Liver (tissue), 9 donors: ENCODE results near the gene SURF6. TPM values are rescaled to one million over a fixed set of nuclear protein-coding genes. Genes with fewer than 3 reads are reported as not detected.

Source experiments
- DNase-seq: peaks from one replicate; pipeline ENCODE4 v3.0.0-alpha.2; 2017; ENCODE audit warnings: low spot score
- H3K27ac ChIP-seq, 2 donors: one replicate each; pipeline ENCODE4 v1.7.0; 2013; ENCODE audit warnings: inconsistent platforms in 2 of 2, low read length in 2 of 2, control low read depth in 1 of 2, low read depth in 1 of 2, mild to moderate bottlenecking in 1 of 2
- H3K27me3 ChIP-seq, 4 donors: one replicate each; pipeline versions ENCODE4 v1.6.1 to v1.7.0; 2013; ENCODE audit warnings: low read length in 3 of 4, inconsistent platforms in 1 of 4, mild to moderate bottlenecking in 1 of 4, moderate library complexity in 1 of 4; ENCODE audit not compliant: control insufficient read depth in 4 of 4, insufficient read depth in 4 of 4
- H3K36me3 ChIP-seq, 4 donors: one replicate each; pipeline versions ENCODE4 v1.6.1 to v1.7.0; 2013; ENCODE audit warnings: low read length in 3 of 4, mild to moderate bottlenecking in 3 of 4, low read depth in 1 of 4, moderate library complexity in 1 of 4; ENCODE audit not compliant: control insufficient read depth in 4 of 4, insufficient read depth in 3 of 4
- H3K4me1 ChIP-seq, 4 donors: one replicate each; pipeline versions ENCODE4 v1.6.1 to v1.7.0; 2013; ENCODE audit warnings: low read length in 3 of 4, mild to moderate bottlenecking in 3 of 4, moderate library complexity in 1 of 4; ENCODE audit not compliant: control insufficient read depth in 4 of 4, insufficient read depth in 4 of 4
- H3K4me3 ChIP-seq, 3 donors: one replicate each; pipeline versions ENCODE4 v1.6.1 to v1.7.0; 2013; ENCODE audit warnings: low read length in 3 of 3, control low read depth in 1 of 3, low read depth in 1 of 3, mild to moderate bottlenecking in 1 of 3
- H3K9ac ChIP-seq, 2 donors: one replicate each; pipeline ENCODE4 v1.7.0; 2013; ENCODE audit warnings: low read length in 2 of 2, mild to moderate bottlenecking in 2 of 2, moderate library complexity in 2 of 2, control low read depth in 1 of 2, low read depth in 1 of 2
- H3K9me3 ChIP-seq, 4 donors: one replicate each; pipeline versions ENCODE4 v1.6.1 to v1.7.0; 2013; ENCODE audit warnings: low read length in 3 of 4; ENCODE audit not compliant: control insufficient read depth in 4 of 4
- CTCF ChIP-seq: fragments of 150-350 bp; IDR thresholded peaks from 2 replicates; pipeline ENCODE4 v1.5.1; 2017; ENCODE audit warnings: improper control_type of control experiment, low read depth, low read length; ENCODE audit not compliant: missing input control
- EGR1 ChIP-seq, 2 donors: IDR thresholded peaks; 2 replicates each; pipeline ENCODE4 v1.6.1; 2016 to 2018; ENCODE audit warnings: antibody characterized with exemption in 2 of 2, low read depth in 2 of 2
- FOXA1 ChIP-seq: IDR thresholded peaks from 2 replicates; pipeline ENCODE4 v1.6.1; 2016; ENCODE audit warnings: antibody characterized with exemption
- FOXA2 ChIP-seq: IDR thresholded peaks from 2 replicates; pipeline ENCODE4 v1.6.1; 2016; ENCODE audit warnings: antibody characterized with exemption
- GABPA ChIP-seq, 2 donors: IDR thresholded peaks in 1 of 2; conservative IDR thresholded peaks in 1 of 2; 2 replicates each; pipeline ENCODE4 v1.6.1; 2016; ENCODE audit warnings: antibody characterized with exemption in 2 of 2, mild to moderate bottlenecking in 1 of 2, moderate library complexity in 1 of 2
- HNF4G ChIP-seq: IDR thresholded peaks from 2 replicates; pipeline ENCODE4 v1.6.1; 2016; ENCODE audit warnings: antibody characterized with exemption
- JUND ChIP-seq, 2 donors: IDR thresholded peaks; 2 replicates each; pipeline ENCODE4 v1.6.1; 2016; ENCODE audit warnings: antibody characterized with exemption in 2 of 2
- MAX ChIP-seq: IDR thresholded peaks from 2 replicates; pipeline ENCODE4 v1.6.1; 2016; ENCODE audit warnings: antibody characterized with exemption
- NR2F2 ChIP-seq: IDR thresholded peaks from 2 replicates; pipeline ENCODE4 v1.6.1; 2016; ENCODE audit warnings: antibody characterized with exemption
- RAD21 ChIP-seq, 2 donors: IDR thresholded peaks; 2 replicates each; pipeline ENCODE4 v1.6.1; 2016; ENCODE audit warnings: antibody characterized with exemption in 2 of 2, mild to moderate bottlenecking in 2 of 2
- SP1 ChIP-seq: IDR thresholded peaks from 2 replicates; pipeline ENCODE4 v1.6.1; 2018; ENCODE audit warnings: antibody characterized with exemption, mild to moderate bottlenecking
- TAF1 ChIP-seq: conservative IDR thresholded peaks from 2 replicates; pipeline ENCODE4 v1.6.1; 2016; ENCODE audit warnings: antibody characterized with exemption, mild to moderate bottlenecking
- YY1 ChIP-seq: IDR thresholded peaks from 2 replicates; pipeline ENCODE4 v1.6.1; 2016; ENCODE audit warnings: antibody characterized with exemption, mild to moderate bottlenecking
- WGBS: extraction: QIAGEN DNeasy Blood & Tissue Kit; methylation state at CpG from one replicate; pipeline ENCODE4 v1.1.7; 2013; 5-methylcytosine and 5-hydroxymethylcytosine counted together
- polyA plus RNA-seq, 2 donors: library from polyadenylated mRNA; stranded (reverse) in 1 of 2; unstranded in 1 of 2; fragments of 200-250 nt in 1 of 2; fragments of >200 nt in 1 of 2; fragmentation: Nextera tagmentation in 1 of 2; extraction: Ambion mirVana in 1 of 2; gene quantifications; one replicate each; pipeline versions ENCODE4 v1.2.1 to v1.2.3, GENCODE V29; 2013 to 2015
- total RNA-seq, 2 donors: library from RNA; depleted of rRNA; stranded (reverse); fragments of >200 nt; gene quantifications; one replicate each; pipeline ENCODE4 v1.2.3, GENCODE V29; 2014
- TF ChIP-seq, protein P1 (sequence below): IDR thresholded peaks from 2 replicates; pipeline ENCODE4 v1.6.1; 2016; ENCODE audit warnings: antibody characterized with exemption
- TF ChIP-seq, protein P2 (sequence below): IDR thresholded peaks from 2 replicates; pipeline ENCODE4 v1.6.1; 2016; ENCODE audit warnings: antibody characterized with exemption
- donor health status: healthy.
- donor health status: healthy.
- donor health status: healthy.
- donor health status: healthy.
- donor health status: healthy.

Gene SURF6
- total and polyA plus RNA-seq, 4 donors, result 4.1 to 12.9 (median 7.2) TPM

- H3K4me3 ChIP-seq, result peak overlapping the region; percentile 72 to 91 (median 85)
- H3K27ac ChIP-seq, result peak overlapping the region; percentile 81 to 85
- peaks cover 5 to 56% (median 30%) of the 10 kb centered on the region in 4 donors for H3K36me3 ChIP-seq
- no peaks in the 10 kb centered on the region for H3K27me3 ChIP-seq
- H3K9ac ChIP-seq, result peak overlapping the region; percentile 20 to 33
- H3K4me1 ChIP-seq, result peaks cover 4 to 25% (median 13%) of the 10 kb centered on the region in 4 donors
- no peaks in the 10 kb centered on the region for H3K9me3 ChIP-seq
- under 1% methylated on average over 41 of the region's 41 CpGs for whole genome bisulfite sequencing
- TF ChIP-seq FOXA2, result no peak
- TF ChIP-seq, protein P1, sequence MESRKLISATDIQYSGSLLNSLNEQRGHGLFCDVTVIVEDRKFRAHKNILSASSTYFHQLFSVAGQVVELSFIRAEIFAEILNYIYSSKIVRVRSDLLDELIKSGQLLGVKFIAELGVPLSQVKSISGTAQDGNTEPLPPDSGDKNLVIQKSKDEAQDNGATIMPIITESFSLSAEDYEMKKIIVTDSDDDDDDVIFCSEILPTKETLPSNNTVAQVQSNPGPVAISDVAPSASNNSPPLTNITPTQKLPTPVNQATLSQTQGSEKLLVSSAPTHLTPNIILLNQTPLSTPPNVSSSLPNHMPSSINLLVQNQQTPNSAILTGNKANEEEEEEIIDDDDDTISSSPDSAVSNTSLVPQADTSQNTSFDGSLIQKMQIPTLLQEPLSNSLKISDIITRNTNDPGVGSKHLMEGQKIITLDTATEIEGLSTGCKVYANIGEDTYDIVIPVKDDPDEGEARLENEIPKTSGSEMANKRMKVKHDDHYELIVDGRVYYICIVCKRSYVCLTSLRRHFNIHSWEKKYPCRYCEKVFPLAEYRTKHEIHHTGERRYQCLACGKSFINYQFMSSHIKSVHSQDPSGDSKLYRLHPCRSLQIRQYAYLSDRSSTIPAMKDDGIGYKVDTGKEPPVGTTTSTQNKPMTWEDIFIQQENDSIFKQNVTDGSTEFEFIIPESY, result no peak
- no peak for TF ChIP-seq EGR1 (IDR thresholded peaks at IDR 0.05; ENCODE audit: low read depth in 2 of 2)
- TF ChIP-seq NR2F2, result no peak
- TF ChIP-seq CTCF, result no peak
- TF ChIP-seq, protein P2, sequence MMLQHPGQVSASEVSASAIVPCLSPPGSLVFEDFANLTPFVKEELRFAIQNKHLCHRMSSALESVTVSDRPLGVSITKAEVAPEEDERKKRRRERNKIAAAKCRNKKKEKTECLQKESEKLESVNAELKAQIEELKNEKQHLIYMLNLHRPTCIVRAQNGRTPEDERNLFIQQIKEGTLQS, result no peak
- no peak for TF ChIP-seq MAX
- no peak for TF ChIP-seq RAD21 (IDR thresholded peaks at IDR 0.05)
- TF ChIP-seq FOXA1, result no peak
- TF ChIP-seq GABPA (IDR thresholded peaks at IDR 0.05 in 1 of 2, conservative IDR thresholded peaks at IDR 0.05 in 1 of 2), result no peak
- no peak for TF ChIP-seq YY1
- TF ChIP-seq HNF4G, result no peak
- TF ChIP-seq JUND (IDR thresholded peaks at IDR 0.05), result no peak
- TF ChIP-seq TAF1, result no peak
- peak; percentile 54 for DNase-seq
Measured at GRCh38 chr9:133347515-133347984, 11.6 kb upstream of the SURF6 start.

DNA sequence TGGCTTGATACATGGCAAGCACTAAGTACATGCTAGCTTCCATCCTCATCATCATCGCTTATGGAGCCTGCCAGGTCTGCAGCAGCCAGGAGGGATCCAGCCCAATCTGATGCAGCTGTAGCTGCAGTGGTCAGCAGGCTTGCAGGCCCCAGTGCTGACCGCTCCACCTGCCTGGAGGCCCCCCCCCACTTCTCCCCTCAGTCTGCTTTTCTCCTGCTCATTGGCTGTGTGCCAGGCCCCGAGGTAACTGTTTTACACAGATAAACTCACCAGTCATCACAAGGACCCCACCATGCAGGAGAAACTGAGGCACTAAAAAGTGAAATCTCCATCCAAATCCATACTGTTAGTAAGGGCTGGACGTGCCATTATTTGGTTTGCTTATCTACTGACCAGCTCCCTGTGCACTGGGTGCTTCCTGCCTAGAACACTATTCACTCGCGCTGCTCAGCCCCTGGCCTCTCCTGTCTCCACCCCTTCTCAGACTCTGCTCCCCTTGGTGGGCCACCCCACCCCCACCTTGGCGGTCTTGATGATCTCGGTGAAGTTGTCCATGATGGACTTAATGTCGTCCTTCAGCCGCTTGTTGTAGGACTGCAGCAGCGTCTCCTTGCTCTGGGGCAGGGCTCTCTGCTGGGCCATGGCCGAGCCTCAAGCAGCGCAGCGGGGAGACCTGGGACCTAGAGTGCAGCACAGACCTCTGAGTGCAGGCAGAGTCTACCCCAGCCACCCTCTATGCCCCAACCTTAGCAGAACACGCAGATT, 10.2 kb upstream of the SURF6 start:
- Histone ChIP-seq H3K27me3 (no peaks in the 10 kb centered on the region), H3K36me3 (peaks cover 5 to 50% (median 20%) of the 10 kb centered on the region in 4 donors), H3K4me1 (peaks cover 4 to 25% (median 13%) of the 10 kb centered on the region in 4 donors), H3K9me3 (no peaks in the 10 kb centered on the region), H3K27ac (no peak overlapping the region), H3K4me3 (no peak overlapping the region), H3K9ac (no peak overlapping the region)
- TF ChIP-seq FOXA2, result no peak
- no peak for TF ChIP-seq HNF4G
- TF ChIP-seq, protein P1, result no peak
- TF ChIP-seq SP1, result no peak
- TF ChIP-seq TAF1, result no peak
- no peak for TF ChIP-seq RAD21 (IDR thresholded peaks at IDR 0.05)
- no peak for TF ChIP-seq JUND (IDR thresholded peaks at IDR 0.05)
- TF ChIP-seq, protein P2, result no peak
- no peak for TF ChIP-seq GABPA (IDR thresholded peaks at IDR 0.05 in 1 of 2, conservative IDR thresholded peaks at IDR 0.05 in 1 of 2)
- no peak for DNase-seq
- WGBS, result 79% methylated on average over 15 of the region's 15 CpGs
